Spleen (tissue), 11 donors: ENCODE measurements around the gene CSNK2B. TPM values are rescaled to one million over a fixed set of nuclear protein-coding genes. Genes with fewer than 3 reads are reported as not detected.

ENCODE experiments used
- DNase-seq: peaks from one replicate; pipeline ENCODE4 v3.0.0-alpha.2; 2020
- H3K27ac ChIP-seq, 8 donors: fragments of 200-600 bp; sonication (generic) in 7 of 8; 1 replicate in 4 of 8; 2 replicates in 4 of 8; pipeline versions ENCODE4 v1.5.0 to v1.8.0; 2016 to 2021; ENCODE audit warnings: inconsistent platforms in 4 of 8, mild to moderate bottlenecking in 4 of 8, moderate library complexity in 1 of 8
- H3K27me3 ChIP-seq, 7 donors: fragments of 200-600 bp; sonication (generic) in 6 of 7; replicated peaks in 1 of 7; 1 replicate in 4 of 7; 2 replicates in 3 of 7; pipeline versions ENCODE4 v1.5.0 to v1.8.0; 2016 to 2021; ENCODE audit warnings: inconsistent platforms in 3 of 7, mild to moderate bottlenecking in 1 of 7
- H3K36me3 ChIP-seq, 6 donors: fragments of 200-600 bp; sonication (generic) in 5 of 6; 1 replicate in 4 of 6; 2 replicates in 2 of 6; pipeline versions ENCODE4 v1.5.0 to v1.8.0; 2016 to 2021; ENCODE audit warnings: inconsistent platforms in 2 of 6
- H3K4me1 ChIP-seq, 6 donors: fragments of 200-600 bp; sonication (generic) in 5 of 6; 1 replicate in 3 of 6; 2 replicates in 3 of 6; pipeline versions ENCODE4 v1.5.0 to v1.8.0; 2016 to 2021; ENCODE audit warnings: inconsistent platforms in 3 of 6
- H3K4me3 ChIP-seq, 8 donors: fragments of 200-600 bp; sonication (generic) in 7 of 8; 1 replicate in 4 of 8; 2 replicates in 4 of 8; pipeline versions ENCODE4 v1.5.0 to v1.8.0; 2016 to 2021; ENCODE audit warnings: inconsistent platforms in 4 of 8, mild to moderate bottlenecking in 4 of 8, moderate library complexity in 2 of 8
- H3K9me3 ChIP-seq, 8 donors: fragments of 200-600 bp; sonication (generic) in 7 of 8; 1 replicate in 4 of 8; 2 replicates in 4 of 8; pipeline versions ENCODE4 v1.5.0 to v1.8.0; 2016 to 2021; ENCODE audit warnings: inconsistent platforms in 4 of 8
- CTCF ChIP-seq, 11 experiments: fragments of 200-600 bp in 7 of 11; fragments of 450-650 bp in 4 of 11; sonication (generic) in 4 of 11; IDR thresholded peaks in 8 of 11; conservative IDR thresholded peaks in 3 of 11; 1 replicate in 7 of 11; 2 replicates in 4 of 11; pipeline versions ENCODE4 v1.4.0 to v1.8.0; 2016 to 2021; ENCODE audit warnings: antibody characterized with exemption in 11 of 11, inconsistent platforms in 4 of 11, mild to moderate bottlenecking in 1 of 11
- POLR2A ChIP-seq, 3 donors: fragments of 450-650 bp; IDR thresholded peaks; one replicate each; pipeline ENCODE4 v1.5.1; 2017; ENCODE audit warnings: antibody characterized with exemption in 3 of 3, mild to moderate bottlenecking in 1 of 3
- POLR2AphosphoS5 ChIP-seq, 3 donors: sonication (generic); formaldehyde crosslinking; IDR thresholded peaks; one replicate each; pipeline ENCODE4 v1.5.1; 2017; ENCODE audit warnings: antibody characterized with exemption in 3 of 3
- WGBS, 5 donors: extraction: QIAGEN DNeasy Blood & Tissue Kit in 3 of 5; methylation state at CpG; one replicate each; pipeline versions ENCODE4 v1.1.5 to v1.1.7; 2013 to 2018; 5-methylcytosine and 5-hydroxymethylcytosine counted together
- intact Hi-C: fragments of 100-400 bp; cut with DNase I; formaldehyde crosslinking; loops from one replicate; pipeline ENCODE4 v1.15.0; 2023; ENCODE audit warnings: low total_unique reads
- polyA plus RNA-seq, 3 donors: library from polyadenylated mRNA; stranded (reverse); fragments of 200-250 nt; gene quantifications; one replicate each; pipeline ENCODE4 v1.2.1, GENCODE V29; 2013
- total RNA-seq, 7 donors: library from RNA; depleted of rRNA in 3 of 7; stranded (reverse); fragments of >200 nt in 3 of 7; fragmentation: NEBNext Ultra II Directional in 4 of 7; extraction: Animal tissue kit (Norgen Biotek cat#: 25700) in 4 of 7; gene quantifications; one replicate each; pipeline versions ENCODE4 v1.1.0 to v1.2.1, GENCODE V29; 2016 to 2021
- donor health status: healthy with polysubstance abuse.
- donor health status: DM: no; HTN: no; CAD: no; lungs with moderate emphysema.
- donor health status: DM: no; HTN: no; CAD: no.
- donor health status: Bipolar disorder and iron deficiency.
- donor health status: healthy.
- donor health status: DM: no; HTN: no; CAD: no.
- donor health status: DM: yes; HTN: yes; CAD: no.

The CSNK2B gene
- total and polyA plus RNA-seq, 10 donors, result 122 to 294 (median 145) TPM

- Histone ChIP-seq H3K9me3 (no peaks in the 10 kb centered on the region), H3K4me3 (no peak overlapping the region), H3K36me3 (peaks cover 7 to 70% (median 59%) of the 10 kb centered on the region in 6 donors), H3K27ac (no peak overlapping the region), H3K27me3 (no peaks in the 10 kb centered on the region), H3K4me1 (peaks cover 14 to 32% (median 26%) of the 10 kb centered on the region in 6 donors)
- TF ChIP-seq POLR2AphosphoS5 (IDR thresholded peaks at IDR 0.05) (peak in 1 of 3 donors; percentile 21), POLR2A (IDR thresholded peaks at IDR 0.05) (no peak), CTCF (IDR thresholded peaks at IDR 0.05 in 8 of 11, conservative IDR thresholded peaks at IDR 0.05 in 3 of 11) (no peak)
- WGBS, 5 donors, result 86 to 93% (median 92%) methylated on average over 10 of the region's 10 CpGs
- DNase-seq, result no peak
- intact Hi-C loops, result no loop called here
These were observed 41.8 kb upstream of the CSNK2B start for GRCh38 chr6:31624070-31624469.

GRCh38 chr6:31626952-31627351 is 38.9 kb upstream of the CSNK2B start:
- 91 to 96% (median 94%) methylated on average over 10 of the region's 10 CpGs for WGBS, 5 donors
- TF ChIP-seq CTCF (IDR thresholded peaks at IDR 0.05 in 8 of 11, conservative IDR thresholded peaks at IDR 0.05 in 3 of 11) (no peak), POLR2AphosphoS5 (IDR thresholded peaks at IDR 0.05) (peak in 1 of 3 donors; percentile 7), POLR2A (IDR thresholded peaks at IDR 0.05) (no peak)
- Histone ChIP-seq H3K36me3 (peaks cover 7 to 99% (median 88%) of the 10 kb centered on the region in 6 donors), H3K27me3 (no peaks in the 10 kb centered on the region), H3K9me3 (no peaks in the 10 kb centered on the region), H3K4me1 (peaks cover 10 to 18% (median 11%) of the 10 kb centered on the region in 6 donors), H3K27ac (no peak overlapping the region), H3K4me3 (no peak overlapping the region)
- intact Hi-C loops, result no loop called here
- no peak for DNase-seq

GRCh38 chr6:31627690-31628287 is 38.1 kb upstream of the CSNK2B start:
- Histone ChIP-seq H3K27me3 (no peaks in the 10 kb centered on the region), H3K27ac (no peak overlapping the region), H3K4me3 (no peak overlapping the region), H3K36me3 (peaks cover 7 to 100% (median 96%) of the 10 kb centered on the region in 6 donors), H3K9me3 (no peaks in the 10 kb centered on the region), H3K4me1 (peaks cover 2 to 9% (median 3%) of the 10 kb centered on the region in 6 donors)
- DNase-seq, result no peak
- intact Hi-C loops, result no loop called here
- TF ChIP-seq POLR2A (IDR thresholded peaks at IDR 0.05), result no peak
- peak in 2 of 3 donors; percentile 40 to 69 for TF ChIP-seq POLR2AphosphoS5 (IDR thresholded peaks at IDR 0.05)
- no peak for TF ChIP-seq CTCF (IDR thresholded peaks at IDR 0.05 in 8 of 11, conservative IDR thresholded peaks at IDR 0.05 in 3 of 11)
- whole genome bisulfite sequencing, 5 donors, result 96 to 98% (median 97%) methylated on average over 19 of the region's 19 CpGs

DNA sequence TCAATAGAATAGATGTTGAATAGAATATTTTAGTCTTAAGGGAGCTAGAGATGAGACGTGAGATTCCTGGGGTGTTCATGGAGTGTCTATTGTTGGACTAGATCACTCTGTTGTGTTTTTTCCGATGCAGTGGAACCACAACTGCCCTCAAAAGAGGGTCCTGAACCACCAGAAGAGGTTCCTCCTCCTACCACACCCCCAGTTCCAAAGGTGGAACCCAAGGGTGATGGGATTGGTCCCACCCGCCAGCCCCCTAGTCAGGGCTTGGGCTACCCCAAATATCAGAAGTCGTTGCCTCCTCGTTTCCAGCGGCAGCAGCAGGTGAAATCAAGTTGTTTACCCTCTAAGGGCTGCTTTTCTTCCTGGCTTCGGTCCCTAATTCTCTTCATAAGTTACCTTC is 36.9 kb upstream of the CSNK2B start:
- Histone ChIP-seq H3K27me3 (no peaks in the 10 kb centered on the region), H3K4me1 (peaks cover 0 to 6% (median 0%) of the 10 kb centered on the region in 6 donors), H3K4me3 (no peak overlapping the region), H3K9me3 (no peaks in the 10 kb centered on the region), H3K36me3 (peaks cover 7 to 100% (median 100%) of the 10 kb centered on the region in 6 donors), H3K27ac (no peak overlapping the region)
- intact Hi-C loops, result no loop called here
- DNase-seq, result no peak
- TF ChIP-seq POLR2A (IDR thresholded peaks at IDR 0.05), result no peak
- WGBS, 5 donors, result 90 to 95% (median 93%) methylated on average over 7 of the region's 7 CpGs
